Lower leg skin (tissue), 4 donors: ENCODE measurements around the gene BANF2. TPM values are rescaled to one million over a fixed set of nuclear protein-coding genes. Genes with fewer than 3 reads are reported as not detected.

Experiments
- DNase-seq, 2 donors: peaks; one replicate each; pipeline ENCODE4 v3.0.0-alpha.2; 2019; ENCODE audit warnings: low spot score in 2 of 2
- H3K4me3 ChIP-seq: fragments of 200-600 bp; sonication (generic); 2 replicates; pipeline ENCODE4 v1.5.1; 2017; ENCODE audit warnings: mild to moderate bottlenecking, low read depth; ENCODE audit not compliant: poor library complexity, severe bottlenecking
- CTCF ChIP-seq, 3 donors: fragments of 450-650 bp; IDR thresholded peaks; one replicate each; pipeline ENCODE4 v1.5.1; 2016; ENCODE audit warnings: antibody characterized with exemption in 3 of 3, mild to moderate bottlenecking in 3 of 3, moderate library complexity in 2 of 3
- POLR2A ChIP-seq, 2 donors: fragments of 450-650 bp; IDR thresholded peaks; one replicate each; pipeline ENCODE4 v1.6.1; 2016 to 2017; ENCODE audit warnings: antibody characterized with exemption in 2 of 2, mild to moderate bottlenecking in 1 of 2, moderate library complexity in 1 of 2
- WGBS, 2 donors: methylation state at CpG; one replicate each; pipeline ENCODE4 v1.1.5; 2018; 5-methylcytosine and 5-hydroxymethylcytosine counted together
- intact Hi-C: fragments of 100-400 bp; cut with DNase I; formaldehyde crosslinking; loops from one replicate; pipeline ENCODE4 v1.15.0; 2023; ENCODE audit warnings: low total_unique reads
- total RNA-seq, 4 donors: library from RNA; depleted of rRNA; stranded (reverse); fragments of >200 nt; gene quantifications; one replicate each; pipeline ENCODE4 v1.1.0, GENCODE V29; 2016

Gene BANF2
- total RNA-seq, 4 donors from 2014 or later: not detected

DNA sequence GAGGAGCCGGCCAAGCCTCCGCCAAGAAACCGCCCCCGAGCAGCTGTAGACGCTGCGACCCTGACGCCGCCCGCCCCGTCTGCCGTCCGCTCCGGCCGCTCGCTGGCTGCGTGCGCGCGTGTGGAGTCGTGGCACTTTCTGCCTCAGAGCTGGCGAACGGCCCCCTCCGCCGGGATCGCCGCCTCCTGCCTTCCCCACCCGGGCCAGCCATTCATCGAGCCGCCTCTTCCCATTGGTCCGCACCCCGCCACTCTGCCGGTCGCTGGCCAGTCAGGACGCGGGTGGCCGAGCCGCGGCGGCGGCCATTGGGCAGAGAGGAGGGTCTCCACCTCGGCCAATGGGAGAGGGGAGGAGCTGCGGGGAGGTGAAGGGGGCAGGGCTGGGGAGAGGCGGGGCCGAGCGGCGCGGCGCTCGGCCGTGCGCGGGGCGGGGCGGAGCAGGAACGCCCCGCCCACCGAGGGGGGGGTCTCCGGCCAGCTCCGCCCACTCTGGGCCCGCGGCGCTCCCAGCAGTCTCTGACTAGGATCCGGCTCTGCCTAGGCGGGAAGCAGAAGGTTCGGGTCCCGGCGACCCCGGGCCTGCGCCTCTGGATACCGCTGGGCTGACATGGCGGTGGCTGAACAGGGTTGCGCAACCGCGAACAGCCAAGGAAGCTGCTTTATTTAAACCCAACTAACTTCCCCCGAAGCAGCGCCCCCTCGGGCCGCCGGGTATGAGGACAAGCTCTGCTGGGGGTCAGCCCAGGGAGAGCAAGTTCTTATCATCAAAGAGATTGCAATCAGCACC, 17.5 kb upstream of the BANF2 start, which contains the start of gene RRBP1:
Gene RRBP1, minus strand, starts transcription at position 140 of the 786 bp plus-strand sequence. CDS start 21,735 bp downstream, outside the sequence.
- intact Hi-C loops: loop anchor here (5.0 to 10.0 kb wide), 2 partner anchors 145 to 323 kb away; no protein-coding TSS in a partner anchor
- TF ChIP-seq CTCF (IDR thresholded peaks at IDR 0.05) (peak in 1 of 3 donors; percentile 51), POLR2A (IDR thresholded peaks at IDR 0.05) (peak in 1 of 2 donors; percentile 68)
- WGBS, 2 donors: 0 to 2% methylated on average over 25 to 49 of the region's 79 CpGs
- peak within 1 kb of the TSS; percentile 81 for H3K4me3 ChIP-seq
- peak; percentile 97 to 100 for DNase-seq

GRCh38 chr20:17682889-17683198, 16.9 kb upstream of the BANF2 start:
- no peak for DNase-seq
- intact Hi-C loops: loop anchor here (5.0 to 10.0 kb wide), 2 partner anchors 146 to 322 kb away; no protein-coding TSS in a partner anchor
- WGBS, 2 donors: 38 to 40% methylated on average over 10 of the region's 10 CpGs
- H3K4me3 ChIP-seq: peak overlapping the region; percentile 18
- TF ChIP-seq POLR2A (IDR thresholded peaks at IDR 0.05): no peak
- TF ChIP-seq CTCF (IDR thresholded peaks at IDR 0.05): no peak

DNA sequence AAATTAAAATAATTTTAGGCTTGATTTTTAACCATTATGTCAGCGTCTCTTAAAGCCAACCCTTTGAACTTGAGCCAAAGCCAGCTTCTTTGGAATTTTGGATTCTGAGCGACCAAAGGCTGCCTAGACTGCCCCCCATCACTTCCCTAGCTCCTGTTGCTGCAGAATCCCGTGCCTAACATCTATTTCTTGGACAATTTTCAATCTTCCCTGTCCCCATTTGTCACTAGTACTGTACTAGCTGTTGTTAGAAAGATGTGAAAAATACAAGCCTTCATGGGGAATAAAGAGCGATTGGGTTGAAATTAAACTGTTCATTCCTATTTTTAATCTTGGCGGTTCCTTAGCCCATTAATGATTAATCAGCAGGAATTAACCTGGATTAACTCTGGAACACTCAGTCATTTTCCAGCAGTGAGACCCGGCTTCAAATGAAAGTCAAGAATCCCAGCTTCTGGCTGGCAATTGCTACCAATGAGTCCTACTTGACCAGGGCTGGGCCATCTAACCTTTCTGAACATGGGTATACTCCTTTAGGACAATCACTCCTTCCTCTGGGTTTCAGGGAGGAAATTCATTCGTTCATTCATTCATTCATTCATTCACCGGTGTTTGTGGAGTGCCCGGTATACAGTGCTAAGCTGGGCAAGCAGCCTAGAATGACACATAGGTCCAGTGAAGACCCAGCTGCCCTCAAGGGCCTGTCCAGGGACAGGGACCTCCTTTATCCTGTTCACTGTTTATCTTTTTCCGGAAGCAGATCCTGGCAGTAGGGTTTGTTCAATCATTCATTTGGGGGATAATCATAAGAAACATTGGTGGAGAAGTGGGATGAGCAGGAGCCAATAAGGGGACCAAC, 16.3 kb upstream of the BANF2 start:
- H3K4me3 ChIP-seq: no peak overlapping the region
- intact Hi-C loops: loop anchor here (5.0 to 10.0 kb wide), 2 partner anchors 146 to 321 kb away; no protein-coding TSS in a partner anchor
- TF ChIP-seq POLR2A (IDR thresholded peaks at IDR 0.05) (no peak), CTCF (IDR thresholded peaks at IDR 0.05) (no peak)
- WGBS, 2 donors: 70 to 77% methylated on average over 10 of the region's 10 CpGs
- peak in 1 of 2 donors; percentile 74 for DNase-seq

- H3K4me3 ChIP-seq: no peak overlapping the region
- TF ChIP-seq CTCF (IDR thresholded peaks at IDR 0.05) (no peak), POLR2A (IDR thresholded peaks at IDR 0.05) (no peak)
- WGBS, 2 donors: 80 to 81% methylated on average over 13 of the region's 13 CpGs
- peak in 1 of 2 donors; percentile 74 for DNase-seq
- intact Hi-C loops: loop anchor here (5.0 to 10.0 kb wide), 2 partner anchors 147 to 321 kb away; no protein-coding TSS in a partner anchor
These were observed 15.5 kb upstream of the BANF2 start for GRCh38 chr20:17684077-17684888.

- intact Hi-C loops: loop anchor here (10.0 kb wide), 1 partner anchor 320 kb away; no protein-coding TSS in a partner anchor
- no peak overlapping the region for H3K4me3 ChIP-seq
- WGBS, 2 donors: 38 to 41% methylated on average over 1 of the region's 1 CpG
- no peak for TF ChIP-seq CTCF (IDR thresholded peaks at IDR 0.05)
- TF ChIP-seq POLR2A (IDR thresholded peaks at IDR 0.05): no peak
- no peak for DNase-seq
These were observed 14.6 kb upstream of the BANF2 start for GRCh38 chr20:17685168-17685567.
